Stimulated activated CD4-positive, alpha-beta T cell treated with anti-CD3 and anti-CD28 coated beads, Interleukin-1b, Interleukin-23, amount 100 ng/mL, for 48 hours (primary cell): ENCODE data around the gene FIG4.

Source experiments
- DNase-seq: peaks from one replicate; pipeline ENCODE4 v3.0.0-alpha.2; 2020

The FIG4 gene

DNA sequence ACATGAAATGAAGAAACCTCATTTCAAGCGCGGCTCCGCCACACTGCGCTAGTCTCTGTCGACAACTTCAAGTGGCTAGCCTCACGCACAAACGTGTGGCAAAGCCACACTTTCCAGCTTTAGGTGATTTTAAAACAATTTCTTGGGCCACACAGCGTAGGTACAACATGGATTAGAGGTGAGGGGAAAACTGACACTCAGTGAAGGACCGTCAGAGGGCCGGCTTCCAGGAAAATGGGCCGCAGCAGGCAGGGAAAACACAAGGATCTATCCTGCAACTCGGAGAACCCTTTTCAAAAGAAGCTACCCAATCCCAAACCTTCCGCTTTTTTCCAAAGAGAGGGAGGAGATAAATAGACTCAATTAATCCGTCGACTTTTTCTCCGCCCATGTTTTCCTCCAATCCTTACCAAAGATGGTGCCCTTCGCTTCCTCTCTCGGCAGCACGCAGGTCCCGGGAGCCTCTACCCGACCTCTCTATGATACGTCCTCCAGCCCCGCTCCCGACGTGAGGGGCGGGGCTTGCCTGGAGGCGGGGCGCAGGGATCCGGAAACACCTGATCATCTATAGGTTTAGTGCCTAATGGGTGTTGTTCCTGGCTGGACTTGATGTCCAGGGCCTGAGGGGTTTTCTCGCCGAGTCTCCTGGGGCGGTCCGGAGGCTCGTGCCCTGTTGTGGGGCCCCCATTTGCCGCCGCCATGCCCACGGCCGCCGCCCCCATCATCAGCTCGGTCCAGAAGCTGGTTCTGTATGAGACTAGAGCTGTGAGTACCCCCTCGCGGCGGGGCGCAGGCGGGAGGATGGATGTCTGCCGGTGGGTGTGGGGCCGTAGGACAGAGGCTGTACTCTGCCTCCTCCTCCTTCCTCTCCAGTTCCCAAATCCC, at the start of gene FIG4, which contains the start of gene AK9:
Gene FIG4, plus strand, starts transcription at position 560 of the 885 bp plus-strand sequence. Its CDS starts 140 bp downstream, at position 700.
Gene AK9, minus strand, starts transcription at position 466 of the 885 bp plus-strand sequence. CDS start 15,457 bp downstream, outside the sequence.
- DNase-seq, result peak; percentile 91

DNA sequence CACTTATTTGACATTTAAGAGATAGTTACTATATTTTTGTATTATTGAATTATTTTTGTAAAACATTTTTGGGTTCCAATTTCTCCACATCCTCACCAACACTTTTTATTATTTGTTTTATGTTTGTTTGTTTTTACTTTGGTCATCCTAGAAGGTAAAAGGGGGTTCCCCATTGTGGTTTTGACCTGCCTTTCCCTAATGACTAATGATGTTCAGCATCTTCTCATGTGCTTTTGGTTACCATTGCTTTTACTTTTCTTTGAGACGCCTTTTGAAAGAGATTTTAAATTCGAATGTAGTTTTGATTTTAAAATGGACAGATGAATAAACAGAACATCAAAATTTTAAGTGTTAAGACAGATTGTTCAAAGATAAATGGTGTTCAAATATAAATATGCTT, 47.0 kb upstream of the FIG4 start:
- DNase-seq, result no peak

GRCh38 chr6:109653264-109653663, 37.8 kb upstream of the FIG4 start:
- DNase-seq, result no peak

DNA sequence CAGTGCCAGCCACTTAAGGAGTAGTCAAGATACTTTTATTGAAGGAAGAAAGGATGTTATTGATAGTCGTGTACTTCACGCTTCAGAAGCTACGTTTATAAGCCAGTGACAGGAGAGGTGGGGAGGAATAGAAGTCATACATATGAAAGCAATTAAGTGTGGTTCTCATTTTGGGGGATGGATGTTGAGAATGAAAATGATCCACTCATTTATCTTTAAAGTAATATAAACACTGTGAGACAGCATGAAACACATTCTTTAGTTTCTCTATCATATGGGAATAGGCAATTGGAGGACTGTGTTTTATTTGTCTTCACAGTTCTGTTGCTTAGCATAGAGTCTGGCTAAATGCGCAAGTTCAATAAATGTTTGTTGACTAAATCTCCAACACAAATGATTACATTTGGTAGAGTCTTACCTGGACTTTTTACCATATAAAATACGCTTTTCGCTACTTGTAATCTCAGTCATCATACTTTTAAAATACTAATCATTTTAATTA, 35.3 kb upstream of the FIG4 start:
- no peak for DNase-seq

DNA sequence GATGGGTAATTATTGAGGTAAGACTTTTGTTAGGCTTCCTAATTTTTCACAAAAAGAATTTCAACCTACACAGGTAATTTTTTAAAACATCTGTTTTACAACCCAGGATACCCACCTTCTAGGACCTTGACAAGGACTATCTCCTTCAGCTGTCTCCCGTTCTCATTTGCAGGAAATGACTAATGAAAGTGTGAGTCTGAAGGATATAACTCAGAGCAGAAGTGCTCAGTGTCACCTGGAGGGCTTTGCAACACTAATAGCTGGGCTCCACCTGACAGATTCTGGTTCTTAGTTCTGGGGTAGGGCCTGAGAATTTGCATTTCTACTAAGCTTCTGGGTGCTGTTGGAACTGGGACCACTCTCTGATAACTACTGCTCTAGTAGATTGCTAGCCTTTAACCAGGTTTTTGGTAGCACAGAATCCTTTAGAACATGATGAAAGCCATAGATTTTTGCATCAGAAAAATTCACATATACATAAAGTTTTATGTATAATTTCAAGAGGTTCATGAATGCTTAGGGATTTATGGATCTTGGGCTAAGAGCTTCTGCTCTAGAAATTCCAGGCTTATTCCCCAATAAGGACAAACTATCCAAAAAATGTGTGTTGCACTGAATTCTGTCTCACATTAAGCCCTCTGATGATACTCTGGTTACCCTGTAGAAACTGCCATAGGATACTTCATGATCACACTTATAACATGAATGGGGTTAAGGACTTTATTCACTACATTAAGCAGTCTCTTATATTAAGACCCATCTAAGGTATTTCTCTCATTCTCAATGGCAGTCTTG, 30.4 kb upstream of the FIG4 start:
- peak; percentile 3 for DNase-seq

DNA sequence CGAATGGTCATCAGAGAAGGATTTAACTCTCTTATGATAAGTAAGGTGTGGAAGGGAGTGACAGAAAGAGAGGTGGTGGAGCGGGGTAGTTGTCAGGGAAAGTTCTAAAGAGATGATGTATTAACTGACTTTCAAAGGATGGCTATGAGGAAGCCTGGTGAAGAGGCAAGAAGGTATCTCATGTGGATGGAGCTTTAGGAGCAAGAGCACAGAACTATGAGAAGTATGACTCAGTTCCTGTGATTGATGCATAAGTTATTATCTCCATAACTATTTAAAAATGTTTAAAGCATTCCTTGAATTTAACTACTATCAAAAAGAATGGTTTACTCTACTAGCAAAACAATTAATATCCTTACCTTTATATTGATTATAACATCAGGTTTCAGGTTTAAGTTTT, 28.9 kb upstream of the FIG4 start:
- no peak for DNase-seq

- DNase-seq, result no peak
These were observed 21.3 kb upstream of the FIG4 start for GRCh38 chr6:109669811-109670210.

DNA sequence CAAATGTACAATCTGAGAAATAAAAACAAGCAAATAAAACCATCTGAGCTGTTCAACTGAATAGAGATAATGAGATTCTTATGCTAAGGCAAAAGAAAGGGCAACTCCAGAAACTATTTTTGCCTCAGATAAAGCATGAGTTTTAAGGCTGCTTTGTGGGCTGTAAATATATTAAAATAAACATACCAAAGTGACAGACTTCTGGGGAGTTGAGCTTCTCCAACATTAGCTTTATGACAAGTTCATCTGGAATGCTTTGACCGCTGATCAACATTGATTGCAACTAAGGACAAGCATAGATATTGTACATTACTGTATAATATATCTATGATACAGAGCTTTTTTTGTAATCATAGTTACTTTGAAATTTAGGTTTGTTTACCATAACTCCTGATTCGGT, 19.4 kb upstream of the FIG4 start:
- DNase-seq, result no peak

GRCh38 chr6:109672175-109672574, 18.9 kb upstream of the FIG4 start:
- no peak for DNase-seq

DNA sequence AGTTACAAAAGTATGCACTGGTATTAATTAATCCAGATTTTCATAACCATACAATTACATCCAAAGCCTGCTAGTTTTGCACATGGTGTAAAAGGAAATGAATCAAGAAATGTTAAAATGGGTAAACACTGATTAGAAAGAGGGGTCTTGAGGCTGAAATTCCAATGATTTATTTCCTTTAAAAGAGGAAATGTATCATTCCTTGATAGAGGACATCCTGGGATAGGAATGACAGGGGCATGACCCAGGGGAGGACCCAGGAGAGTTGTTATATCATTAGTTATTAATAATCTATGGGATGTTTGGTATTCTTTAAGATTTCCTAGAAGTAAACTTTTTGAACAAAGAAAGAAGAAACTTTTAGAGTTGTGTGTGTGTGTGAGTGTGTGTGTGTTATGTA, 18.3 kb upstream of the FIG4 start:
- no peak for DNase-seq

DNA sequence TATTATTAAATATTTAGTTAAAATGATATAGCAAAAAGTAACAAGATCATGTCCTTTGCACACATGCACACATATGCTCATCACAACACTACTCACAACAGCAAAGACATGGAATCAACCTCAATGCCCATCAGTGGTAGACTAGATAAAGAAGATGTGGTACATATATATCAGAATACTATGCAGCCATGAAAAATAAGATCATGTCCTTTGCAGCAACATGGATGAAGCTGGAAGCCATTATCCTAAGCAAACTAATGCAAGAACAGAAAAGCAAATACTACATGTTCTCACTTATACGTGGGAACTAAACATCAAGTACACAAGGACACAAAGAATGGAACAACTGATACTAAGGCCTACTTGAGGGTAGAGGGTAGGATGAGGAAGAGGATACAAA, 14.4 kb upstream of the FIG4 start:
- no peak for DNase-seq

DNA sequence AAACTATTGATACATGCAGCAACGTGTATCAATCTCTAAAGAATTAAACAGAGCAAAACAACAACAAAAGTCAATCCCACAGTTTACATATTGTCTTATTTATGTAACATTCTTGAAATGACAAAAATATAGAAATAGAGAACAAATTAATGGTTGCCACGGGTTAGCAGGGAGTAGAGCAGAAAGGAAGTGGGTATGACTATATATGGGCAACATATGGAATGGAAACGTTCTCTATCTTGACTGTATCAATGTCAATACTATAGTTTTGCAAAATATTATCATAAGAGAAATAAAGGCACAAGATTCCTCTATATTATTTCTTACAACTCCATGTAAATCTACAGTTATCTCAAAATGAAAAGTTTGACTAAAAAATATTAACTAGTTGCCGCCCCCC, 12.9 kb upstream of the FIG4 start:
- DNase-seq, result no peak

GRCh38 chr6:109678661-109679505, 12.2 kb upstream of the FIG4 start:
- peak; percentile 5 for DNase-seq

- DNase-seq, result no peak
These were observed 4.4 kb upstream of the FIG4 start for GRCh38 chr6:109686566-109687265.

DNA sequence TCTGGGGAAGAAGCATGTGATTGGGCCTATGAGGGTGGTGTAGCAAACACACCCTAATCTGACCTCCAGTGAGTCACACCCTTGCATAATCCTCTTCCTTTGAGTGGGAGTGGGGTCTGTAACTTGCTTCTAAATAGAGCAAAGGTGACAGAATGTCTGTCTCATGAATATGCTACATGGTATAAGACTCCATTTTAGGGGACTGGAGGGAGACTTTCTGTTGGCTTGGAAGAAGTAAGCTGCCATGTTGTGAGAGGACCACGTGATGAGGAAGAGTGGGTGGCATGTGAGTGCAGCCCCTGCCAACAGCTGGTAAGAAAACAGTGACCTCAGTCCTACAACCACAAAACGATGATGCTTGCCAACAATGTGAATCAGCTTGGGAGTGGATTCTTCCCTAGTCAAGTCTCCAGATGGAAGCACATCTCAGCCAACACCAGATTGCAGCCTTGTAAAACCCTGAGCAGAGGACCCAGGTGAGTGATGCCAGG, 3.8 kb upstream of the FIG4 start:
- DNase-seq, result peak; percentile 16

DNA sequence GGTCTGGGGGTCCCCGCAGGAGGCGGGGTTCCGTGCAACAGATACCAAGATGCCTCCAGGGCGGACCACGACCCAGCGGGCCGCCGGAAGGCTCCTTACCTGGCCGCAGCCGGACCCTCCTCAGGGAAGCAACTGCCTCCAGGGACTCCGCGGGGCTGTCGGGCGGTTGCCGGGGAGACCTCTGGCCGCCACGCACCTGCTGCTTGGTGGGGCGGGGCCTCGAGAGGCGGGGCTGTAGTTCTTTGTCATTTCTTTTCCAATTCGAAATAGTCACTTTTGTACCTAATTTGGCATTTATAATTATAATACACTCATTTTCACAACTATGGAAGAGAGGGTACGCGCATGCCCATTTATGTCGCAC, 741 bp upstream of the FIG4 start:
- DNase-seq, result peak; percentile 63

GRCh38 chr6:109693111-109693510, 2.0 kb downstream of the FIG4 start:
- DNase-seq, result no peak

DNA sequence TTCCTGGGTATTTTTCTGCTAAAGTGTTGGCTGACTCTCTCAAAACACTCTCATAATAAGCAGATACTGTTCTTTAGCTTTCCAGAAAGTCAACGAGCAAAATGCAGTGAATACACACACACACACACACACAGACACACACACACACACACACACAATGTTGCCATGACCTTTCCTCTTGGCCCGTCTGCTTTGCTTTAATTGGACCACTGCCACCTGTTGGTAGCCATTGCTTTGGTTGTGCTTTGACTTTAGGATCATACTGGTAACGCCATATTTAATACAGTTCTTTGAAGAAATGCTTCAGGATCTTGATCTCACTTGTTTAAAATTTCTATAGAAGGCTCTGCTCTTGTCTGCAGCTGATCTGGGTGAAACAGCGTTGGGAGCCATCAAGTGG, 4.4 kb downstream of the FIG4 start:
- peak; percentile 9 for DNase-seq

GRCh38 chr6:109696355-109696754, 5.3 kb downstream of the FIG4 start:
- DNase-seq, result no peak

DNA sequence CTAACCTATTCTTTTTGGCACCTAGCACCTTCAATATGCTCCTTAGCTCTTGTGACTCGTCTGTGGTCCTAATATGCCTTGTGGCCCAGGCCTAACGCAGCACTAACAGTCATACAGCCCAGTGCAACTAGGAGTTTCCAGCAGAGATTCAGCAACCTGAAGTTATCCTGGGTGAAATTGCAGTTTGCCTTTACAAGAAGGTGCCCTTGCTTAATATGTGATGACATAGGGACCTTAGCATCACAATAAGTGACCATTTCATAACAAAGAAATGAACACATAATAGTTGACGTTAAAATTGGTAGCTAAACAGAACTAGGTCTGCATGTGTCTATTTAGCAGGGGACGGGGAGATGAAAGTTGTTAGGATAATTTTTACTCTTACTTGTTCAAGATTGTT, 10.1 kb downstream of the FIG4 start:
- DNase-seq, result no peak

DNA sequence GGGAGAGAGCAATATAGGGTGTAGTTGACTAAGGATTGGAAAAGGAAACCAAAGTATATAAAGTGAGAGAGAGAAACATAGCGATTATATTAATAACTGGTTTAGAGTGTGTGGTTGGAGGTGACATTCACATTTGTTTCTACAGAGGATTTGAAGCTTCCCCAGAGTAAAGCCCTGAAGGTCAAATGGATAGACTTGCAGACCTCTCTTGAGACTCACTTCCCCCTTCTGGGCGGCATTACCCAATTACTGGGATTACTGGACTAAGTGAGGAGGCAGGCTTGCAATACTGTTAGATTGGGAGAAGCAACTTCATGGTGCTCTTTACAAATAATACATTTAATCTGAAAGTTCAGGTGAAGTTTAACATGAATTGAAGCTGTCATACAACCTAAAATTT, 10.7 kb downstream of the FIG4 start:
- no peak for DNase-seq

DNA sequence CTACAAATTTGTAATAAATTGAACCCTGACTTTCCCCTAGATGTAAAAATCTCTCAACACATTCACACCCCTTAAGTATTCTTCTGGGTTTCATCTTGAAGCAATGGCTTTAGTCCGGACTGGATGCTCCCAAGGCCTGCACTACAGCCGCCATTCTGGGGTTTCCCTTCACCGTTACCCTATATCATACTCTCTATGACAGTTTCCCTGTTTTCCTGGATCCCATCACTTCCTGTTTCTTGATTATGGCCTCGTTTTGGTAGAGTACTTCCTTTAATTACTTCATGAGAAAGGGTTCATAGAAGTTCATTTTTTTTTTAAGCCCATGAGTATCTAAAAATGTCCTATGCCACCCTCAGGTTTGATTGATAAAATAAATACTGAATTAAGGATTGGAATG, 11.7 kb downstream of the FIG4 start:
- no peak for DNase-seq
